ENCODE data around the gene RBM38.

GRCh38 chr20:57396212-57396983 lies 5.2 kb downstream of the RBM38 start:
- TF ChIP-seq CTCF (conservative IDR thresholded peaks at IDR 0.05 in 1 of 2, IDR thresholded peaks at IDR 0.05 in 1 of 2; ENCODE audit: extremely low read depth in 1 of 2, insufficient read depth in 1 of 2, low read depth in 1 of 2, low read length in 2 of 2) (no peak), EZH2 (IDR thresholded peaks at IDR 0.05; ENCODE audit: borderline replicate concordance, low read length) (no peak)
